Measurements from ENCODE around the gene CHPF.

DNA sequence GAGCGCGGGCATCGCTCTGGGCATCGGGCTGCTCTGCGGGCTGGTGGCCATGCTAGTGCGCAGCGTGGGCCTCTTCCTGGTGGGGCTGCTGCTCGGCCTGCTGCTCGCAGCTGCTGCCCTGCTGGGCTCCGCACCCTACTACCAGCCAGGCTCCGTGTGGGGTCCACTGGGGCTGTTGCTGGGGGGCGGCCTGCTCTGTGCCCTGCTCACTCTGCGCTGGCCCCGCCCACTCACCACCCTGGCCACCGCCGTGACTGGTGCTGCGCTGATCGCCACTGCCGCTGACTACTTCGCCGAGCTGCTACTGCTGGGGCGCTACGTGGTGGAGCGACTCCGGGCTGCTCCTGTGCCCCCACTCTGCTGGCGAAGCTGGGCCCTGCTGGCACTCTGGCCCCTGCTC, 4.0 kb upstream of the CHPF start:
- TF ChIP-seq GATA2 (IDR thresholded peaks at IDR 0.05; ENCODE audit: low read depth, low read length), result no peak
- no peak for TF ChIP-seq GATA3 (IDR thresholded peaks at IDR 0.05; ENCODE audit: low read depth, low read length)

Data from SH-SY5Y (cell line).